Erythroblast (primary cell): Measurements from ENCODE around the gene SLC1A3.

ENCODE experiments used
- GATA1 ChIP-seq: IDR thresholded peaks from 2 replicates; pipeline ENCODE4 v1.6.1; 2011; ENCODE audit warnings: low read depth, mild to moderate bottlenecking, control low read depth, low read length, moderate library complexity
- POLR2A ChIP-seq: IDR thresholded peaks from 2 replicates; pipeline ENCODE4 v1.6.1; 2011; ENCODE audit warnings: mild to moderate bottlenecking, low read length

GRCh38 chr5:36587354-36587753 lies 19.1 kb upstream of the SLC1A3 start:
- TF ChIP-seq POLR2A (no peak), GATA1 (no peak)
